ENCODE measurements around the gene MSRB1.

Gene MSRB1

GRCh38 chr16:1917056-1917664 is 25.8 kb downstream of the MSRB1 start:
- no peaks in the 10 kb centered on the region for H3K36me3 ChIP-seq (ENCODE audit: insufficient read depth, low read length)
- H3K27ac ChIP-seq (ENCODE audit: low read depth, low read length) = no peak overlapping the region
- peaks cover 8 to 67% of the 10 kb centered on the region in 2 donors for H3K27me3 ChIP-seq (ENCODE audit: control insufficient read depth in 1 of 2, insufficient read depth in 2 of 2, low read length in 2 of 2)
- no peak overlapping the region for H3K9ac ChIP-seq (ENCODE audit: low read length)
- no peaks in the 10 kb centered on the region for H3K9me3 ChIP-seq (ENCODE audit: low read length)
- H3K4me3 ChIP-seq (ENCODE audit: low read depth in 1 of 2, low read length in 2 of 2) = no peak overlapping the region
- no peaks in the 10 kb centered on the region for H3K4me1 ChIP-seq (ENCODE audit: insufficient read depth, low read length)

GRCh38 chr16:1916640-1916990 is 26.4 kb downstream of the MSRB1 start:
- Histone ChIP-seq H3K27ac (ENCODE audit: low read depth, low read length) (no peak overlapping the region), H3K4me1 (ENCODE audit: insufficient read depth, low read length) (no peaks in the 10 kb centered on the region), H3K9ac (ENCODE audit: low read length) (no peak overlapping the region), H3K36me3 (ENCODE audit: insufficient read depth, low read length) (no peaks in the 10 kb centered on the region), H3K9me3 (ENCODE audit: low read length) (no peaks in the 10 kb centered on the region), H3K4me3 (ENCODE audit: low read depth in 1 of 2, low read length in 2 of 2) (no peak overlapping the region), H3K27me3 (ENCODE audit: control insufficient read depth in 1 of 2, insufficient read depth in 2 of 2, low read length in 2 of 2) (peaks cover 8 to 67% of the 10 kb centered on the region in 2 donors)

GRCh38 chr16:1915732-1916639 is 27.0 kb downstream of the MSRB1 start:
- peaks cover 8 to 66% of the 10 kb centered on the region in 2 donors for H3K27me3 ChIP-seq (ENCODE audit: control insufficient read depth in 1 of 2, insufficient read depth in 2 of 2, low read length in 2 of 2)
- H3K4me3 ChIP-seq (ENCODE audit: low read depth in 1 of 2, low read length in 2 of 2) = no peak overlapping the region
- no peaks in the 10 kb centered on the region for H3K9me3 ChIP-seq (ENCODE audit: low read length)
- no peaks in the 10 kb centered on the region for H3K36me3 ChIP-seq (ENCODE audit: insufficient read depth, low read length)
- no peaks in the 10 kb centered on the region for H3K4me1 ChIP-seq (ENCODE audit: insufficient read depth, low read length)
- H3K27ac ChIP-seq (ENCODE audit: low read depth, low read length) = no peak overlapping the region
- no peak overlapping the region for H3K9ac ChIP-seq (ENCODE audit: low read length)

GRCh38 chr16:1914988-1915387 is 28.0 kb downstream of the MSRB1 start:
- H3K27ac ChIP-seq (ENCODE audit: low read depth, low read length) = no peak overlapping the region
- no peak overlapping the region for H3K4me3 ChIP-seq (ENCODE audit: low read depth in 1 of 2, low read length in 2 of 2)
- no peaks in the 10 kb centered on the region for H3K36me3 ChIP-seq (ENCODE audit: insufficient read depth, low read length)
- no peaks in the 10 kb centered on the region for H3K4me1 ChIP-seq (ENCODE audit: insufficient read depth, low read length)
- H3K9me3 ChIP-seq (ENCODE audit: low read length) = no peaks in the 10 kb centered on the region
- H3K9ac ChIP-seq (ENCODE audit: low read length) = no peak overlapping the region
- peaks cover 8 to 56% of the 10 kb centered on the region in 2 donors for H3K27me3 ChIP-seq (ENCODE audit: control insufficient read depth in 1 of 2, insufficient read depth in 2 of 2, low read length in 2 of 2)

GRCh38 chr16:1914084-1914608 is 28.9 kb downstream of the MSRB1 start:
- Histone ChIP-seq H3K4me1 (ENCODE audit: insufficient read depth, low read length) (no peaks in the 10 kb centered on the region), H3K9me3 (ENCODE audit: low read length) (no peaks in the 10 kb centered on the region), H3K4me3 (ENCODE audit: low read depth in 1 of 2, low read length in 2 of 2) (no peak overlapping the region), H3K27me3 (ENCODE audit: control insufficient read depth in 1 of 2, insufficient read depth in 2 of 2, low read length in 2 of 2) (peaks cover 4 to 51% of the 10 kb centered on the region in 2 donors), H3K9ac (ENCODE audit: low read length) (no peak overlapping the region), H3K36me3 (ENCODE audit: insufficient read depth, low read length) (no peaks in the 10 kb centered on the region), H3K27ac (ENCODE audit: low read depth, low read length) (no peak overlapping the region)

- H3K4me1 ChIP-seq (ENCODE audit: insufficient read depth, low read length) = no peaks in the 10 kb centered on the region
- no peak overlapping the region for H3K9ac ChIP-seq (ENCODE audit: low read length)
- peaks cover 4 to 48% of the 10 kb centered on the region in 2 donors for H3K27me3 ChIP-seq (ENCODE audit: control insufficient read depth in 1 of 2, insufficient read depth in 2 of 2, low read length in 2 of 2)
- no peak overlapping the region for H3K4me3 ChIP-seq (ENCODE audit: low read depth in 1 of 2, low read length in 2 of 2)
- H3K27ac ChIP-seq (ENCODE audit: low read depth, low read length) = no peak overlapping the region
- no peaks in the 10 kb centered on the region for H3K36me3 ChIP-seq (ENCODE audit: insufficient read depth, low read length)
- H3K9me3 ChIP-seq (ENCODE audit: low read length) = no peaks in the 10 kb centered on the region
Observed at GRCh38 chr16:1913327-1914083, 29.5 kb downstream of the MSRB1 start.

GRCh38 chr16:1912215-1912543 is 30.8 kb downstream of the MSRB1 start:
- no peaks in the 10 kb centered on the region for H3K9me3 ChIP-seq (ENCODE audit: low read length)
- H3K27me3 ChIP-seq (ENCODE audit: control insufficient read depth in 1 of 2, insufficient read depth in 2 of 2, low read length in 2 of 2) = peaks cover 4 to 50% of the 10 kb centered on the region in 2 donors
- H3K4me1 ChIP-seq (ENCODE audit: insufficient read depth, low read length) = no peaks in the 10 kb centered on the region
- no peaks in the 10 kb centered on the region for H3K36me3 ChIP-seq (ENCODE audit: insufficient read depth, low read length)
- H3K4me3 ChIP-seq (ENCODE audit: low read depth in 1 of 2, low read length in 2 of 2) = no peak overlapping the region
- H3K9ac ChIP-seq (ENCODE audit: low read length) = no peak overlapping the region
- no peak overlapping the region for H3K27ac ChIP-seq (ENCODE audit: low read depth, low read length)

GRCh38 chr16:1911467-1912214 is 31.4 kb downstream of the MSRB1 start:
- Histone ChIP-seq H3K4me1 (ENCODE audit: insufficient read depth, low read length) (no peaks in the 10 kb centered on the region), H3K36me3 (ENCODE audit: insufficient read depth, low read length) (no peaks in the 10 kb centered on the region), H3K9me3 (ENCODE audit: low read length) (no peaks in the 10 kb centered on the region), H3K9ac (ENCODE audit: low read length) (no peak overlapping the region), H3K27ac (ENCODE audit: low read depth, low read length) (no peak overlapping the region), H3K4me3 (ENCODE audit: low read depth in 1 of 2, low read length in 2 of 2) (no peak overlapping the region), H3K27me3 (ENCODE audit: control insufficient read depth in 1 of 2, insufficient read depth in 2 of 2, low read length in 2 of 2) (peaks cover 4 to 47% of the 10 kb centered on the region in 2 donors)

GRCh38 chr16:1909561-1910231 is 33.3 kb downstream of the MSRB1 start:
- Histone ChIP-seq H3K9me3 (ENCODE audit: low read length) (no peaks in the 10 kb centered on the region), H3K27ac (ENCODE audit: low read depth, low read length) (no peak overlapping the region), H3K9ac (ENCODE audit: low read length) (no peak overlapping the region), H3K4me3 (ENCODE audit: low read depth in 1 of 2, low read length in 2 of 2) (no peak overlapping the region), H3K27me3 (ENCODE audit: control insufficient read depth in 1 of 2, insufficient read depth in 2 of 2, low read length in 2 of 2) (peaks cover 0 to 36% of the 10 kb centered on the region in 2 donors), H3K36me3 (ENCODE audit: insufficient read depth, low read length) (no peaks in the 10 kb centered on the region), H3K4me1 (ENCODE audit: insufficient read depth, low read length) (no peaks in the 10 kb centered on the region)

- Histone ChIP-seq H3K27ac (ENCODE audit: low read depth, low read length) (no peak overlapping the region), H3K36me3 (ENCODE audit: insufficient read depth, low read length) (no peaks in the 10 kb centered on the region), H3K4me3 (ENCODE audit: low read depth in 1 of 2, low read length in 2 of 2) (no peak overlapping the region), H3K4me1 (ENCODE audit: insufficient read depth, low read length) (no peaks in the 10 kb centered on the region), H3K9me3 (ENCODE audit: low read length) (no peaks in the 10 kb centered on the region), H3K27me3 (ENCODE audit: control insufficient read depth in 1 of 2, insufficient read depth in 2 of 2, low read length in 2 of 2) (peaks cover 0 to 36% of the 10 kb centered on the region in 2 donors), H3K9ac (ENCODE audit: low read length) (no peak overlapping the region)
Observed at GRCh38 chr16:1908983-1909382, 34.0 kb downstream of the MSRB1 start.
